ENCODE results near the gene NPR2. TPM values are rescaled to one million over a fixed set of nuclear protein-coding genes. Genes with fewer than 3 reads are reported as not detected.
A peak's percentile ranks its signal among the peaks of the same experiment; 100 is the strongest.

Gene NPR2
- total and polyA plus RNA-seq, 2 of the 13 experiments (the other 11 are each of a cell fraction or from before 2014, with no cell fraction given) = 7.4 to 9.4 TPM

DNA sequence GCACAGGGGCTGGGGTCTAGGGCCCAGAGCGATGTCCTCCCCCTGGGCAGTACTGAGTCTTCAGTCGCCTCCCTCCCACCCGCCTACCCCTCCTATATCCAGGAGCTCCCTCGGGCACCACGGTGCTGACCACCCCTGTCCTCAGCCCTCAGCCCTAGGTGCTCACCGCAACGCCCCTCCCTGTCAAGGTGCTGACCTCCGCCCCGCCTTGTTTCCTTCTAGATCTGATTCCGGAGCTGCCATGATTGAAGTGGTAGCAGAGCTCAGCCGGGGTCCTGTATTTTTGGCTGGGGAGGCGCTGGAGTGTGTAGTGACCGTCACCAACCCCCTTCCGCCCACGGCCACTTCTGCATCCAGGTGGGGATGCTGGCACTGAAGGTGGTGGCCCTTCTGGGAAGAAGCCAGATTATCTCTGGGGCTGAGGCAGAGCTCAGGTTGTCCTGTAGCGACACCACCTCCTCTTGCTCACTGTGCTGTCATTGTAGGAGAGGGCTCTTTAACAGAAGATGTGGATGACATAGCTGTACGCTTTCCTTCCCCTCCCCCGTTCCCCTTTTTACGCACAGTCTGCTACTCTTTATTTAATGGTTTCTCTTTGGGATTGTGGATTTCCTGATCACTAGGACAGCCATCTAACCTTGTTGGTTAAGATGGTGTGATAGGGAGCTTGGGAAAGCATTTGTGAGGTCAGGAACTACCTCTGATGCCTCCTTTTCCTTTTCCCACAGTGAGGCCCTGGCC lies 41.7 kb upstream of the NPR2 start (continued):
- TF ChIP-seq, protein P1, sequence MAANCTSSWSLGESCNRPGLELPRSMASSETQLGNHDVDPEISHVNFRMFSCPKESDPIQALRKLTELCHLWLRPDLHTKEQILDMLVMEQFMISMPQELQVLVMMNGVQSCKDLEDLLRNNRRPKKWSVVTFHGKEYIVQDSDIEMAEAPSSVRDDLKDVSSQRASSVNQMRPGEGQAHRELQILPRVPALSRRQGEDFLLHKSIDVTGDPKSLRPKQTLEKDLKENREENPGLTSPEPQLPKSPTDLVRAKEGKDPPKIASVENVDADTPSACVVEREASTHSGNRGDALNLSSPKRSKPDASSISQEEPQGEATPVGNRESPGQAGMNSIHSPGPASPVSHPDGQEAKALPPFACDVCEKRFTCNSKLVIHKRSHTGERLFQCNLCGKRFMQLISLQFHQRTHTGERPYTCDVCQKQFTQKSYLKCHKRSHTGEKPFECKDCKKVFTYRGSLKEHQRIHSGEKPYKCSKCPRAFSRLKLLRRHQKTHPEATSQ (CRISPR knock-in tag; IDR thresholded peaks at IDR 0.05; ENCODE audit: borderline replicate concordance) = no peak
- TF ChIP-seq ZNF724P (CRISPR knock-in tag; IDR thresholded peaks at IDR 0.05; ENCODE audit: borderline replicate concordance) (no peak), SMARCE1 (IDR thresholded peaks at IDR 0.05; ENCODE audit: borderline replicate concordance) (no peak), RELA (CRISPR knock-in tag; IDR thresholded peaks at IDR 0.05) (no peak), ZNF776 (CRISPR knock-in tag; IDR thresholded peaks at IDR 0.05) (no peak), ELF3 (CRISPR knock-in tag; IDR thresholded peaks at IDR 0.05) (no peak), ZNF317 (CRISPR knock-in tag; IDR thresholded peaks at IDR 0.05) (no peak), ZNF782 (CRISPR knock-in tag; IDR thresholded peaks at IDR 0.05; ENCODE audit: borderline replicate concordance) (no peak; the same call in 1 of the 2 replicates), ZBTB7A (CRISPR knock-in tag; IDR thresholded peaks at IDR 0.05) (no peak), MED1 (CRISPR knock-in tag; IDR thresholded peaks at IDR 0.05) (no peak), ZNF101 (CRISPR knock-in tag; IDR thresholded peaks at IDR 0.05; ENCODE audit: borderline replicate concordance, low read depth) (no peak), ZBTB42 (CRISPR knock-in tag; IDR thresholded peaks at IDR 0.05) (no peak), ELF4 (CRISPR knock-in tag; IDR thresholded peaks at IDR 0.05; ENCODE audit: borderline replicate concordance) (no peak), YY1 (IDR thresholded peaks at IDR 0.05; ENCODE audit: insufficient read depth, insufficient replicate concordance, low read depth, low read length) (peak; percentile 73), SNAI1 (CRISPR knock-in tag; IDR thresholded peaks at IDR 0.05; ENCODE audit: borderline replicate concordance) (no peak), ZNF772 (CRISPR knock-in tag; IDR thresholded peaks at IDR 0.05) (no peak), ZFP1 (CRISPR knock-in tag; IDR thresholded peaks at IDR 0.05) (no peak), NCOA2 (CRISPR knock-in tag; IDR thresholded peaks at IDR 0.05) (no peak), ZNF468 (CRISPR knock-in tag; IDR thresholded peaks at IDR 0.05) (no peak), KLF16 (CRISPR knock-in tag; IDR thresholded peaks at IDR 0.05) (no peak), FOXK2 (IDR thresholded peaks at IDR 0.05) (no peak)
- TF ChIP-seq, protein P2, sequence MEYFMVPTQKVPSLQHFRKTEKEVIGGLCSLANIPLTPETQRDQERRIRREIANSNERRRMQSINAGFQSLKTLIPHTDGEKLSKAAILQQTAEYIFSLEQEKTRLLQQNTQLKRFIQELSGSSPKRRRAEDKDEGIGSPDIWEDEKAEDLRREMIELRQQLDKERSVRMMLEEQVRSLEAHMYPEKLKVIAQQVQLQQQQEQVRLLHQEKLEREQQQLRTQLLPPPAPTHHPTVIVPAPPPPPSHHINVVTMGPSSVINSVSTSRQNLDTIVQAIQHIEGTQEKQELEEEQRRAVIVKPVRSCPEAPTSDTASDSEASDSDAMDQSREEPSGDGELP (IDR thresholded peaks at IDR 0.05; ENCODE audit: borderline replicate concordance, low read depth) = peak; percentile 3; the same call in 1 of the 2 replicates
- TF ChIP-seq, protein P3, sequence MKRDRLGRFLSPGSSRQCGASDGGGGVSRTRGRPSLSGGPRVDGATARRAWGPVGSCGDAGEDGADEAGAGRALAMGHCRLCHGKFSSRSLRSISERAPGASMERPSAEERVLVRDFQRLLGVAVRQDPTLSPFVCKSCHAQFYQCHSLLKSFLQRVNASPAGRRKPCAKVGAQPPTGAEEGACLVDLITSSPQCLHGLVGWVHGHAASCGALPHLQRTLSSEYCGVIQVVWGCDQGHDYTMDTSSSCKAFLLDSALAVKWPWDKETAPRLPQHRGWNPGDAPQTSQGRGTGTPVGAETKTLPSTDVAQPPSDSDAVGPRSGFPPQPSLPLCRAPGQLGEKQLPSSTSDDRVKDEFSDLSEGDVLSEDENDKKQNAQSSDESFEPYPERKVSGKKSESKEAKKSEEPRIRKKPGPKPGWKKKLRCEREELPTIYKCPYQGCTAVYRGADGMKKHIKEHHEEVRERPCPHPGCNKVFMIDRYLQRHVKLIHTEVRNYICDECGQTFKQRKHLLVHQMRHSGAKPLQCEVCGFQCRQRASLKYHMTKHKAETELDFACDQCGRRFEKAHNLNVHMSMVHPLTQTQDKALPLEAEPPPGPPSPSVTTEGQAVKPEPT (CRISPR knock-in tag; IDR thresholded peaks at IDR 0.05; ENCODE audit: low read depth) = peak; percentile 20
- TF ChIP-seq, protein P4, sequence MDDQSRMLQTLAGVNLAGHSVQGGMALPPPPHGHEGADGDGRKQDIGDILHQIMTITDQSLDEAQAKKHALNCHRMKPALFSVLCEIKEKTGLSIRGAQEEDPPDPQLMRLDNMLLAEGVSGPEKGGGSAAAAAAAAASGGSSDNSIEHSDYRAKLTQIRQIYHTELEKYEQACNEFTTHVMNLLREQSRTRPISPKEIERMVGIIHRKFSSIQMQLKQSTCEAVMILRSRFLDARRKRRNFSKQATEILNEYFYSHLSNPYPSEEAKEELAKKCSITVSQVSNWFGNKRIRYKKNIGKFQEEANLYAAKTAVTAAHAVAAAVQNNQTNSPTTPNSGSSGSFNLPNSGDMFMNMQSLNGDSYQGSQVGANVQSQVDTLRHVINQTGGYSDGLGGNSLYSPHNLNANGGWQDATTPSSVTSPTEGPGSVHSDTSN (CRISPR knock-in tag; IDR thresholded peaks at IDR 0.05; ENCODE audit: borderline replicate concordance) = no peak
- TF ChIP-seq, protein P5, sequence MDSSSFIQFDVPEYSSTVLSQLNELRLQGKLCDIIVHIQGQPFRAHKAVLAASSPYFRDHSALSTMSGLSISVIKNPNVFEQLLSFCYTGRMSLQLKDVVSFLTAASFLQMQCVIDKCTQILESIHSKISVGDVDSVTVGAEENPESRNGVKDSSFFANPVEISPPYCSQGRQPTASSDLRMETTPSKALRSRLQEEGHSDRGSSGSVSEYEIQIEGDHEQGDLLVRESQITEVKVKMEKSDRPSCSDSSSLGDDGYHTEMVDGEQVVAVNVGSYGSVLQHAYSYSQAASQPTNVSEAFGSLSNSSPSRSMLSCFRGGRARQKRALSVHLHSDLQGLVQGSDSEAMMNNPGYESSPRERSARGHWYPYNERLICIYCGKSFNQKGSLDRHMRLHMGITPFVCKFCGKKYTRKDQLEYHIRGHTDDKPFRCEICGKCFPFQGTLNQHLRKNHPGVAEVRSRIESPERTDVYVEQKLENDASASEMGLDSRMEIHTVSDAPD (CRISPR knock-in tag; IDR thresholded peaks at IDR 0.05) = 0 out of 2 replicates have a peak, but pooled peaks have one; percentile 40
